ENCODE measurements around the gene INPP5E.
A peak's percentile ranks its signal among the peaks of the same experiment; 100 is the strongest.
"Not testable (repeated sequence)": the region's sequence is repeated elsewhere in the genome, so short reads cannot be mapped to it uniquely, and the experiment has no call there.

The INPP5E gene

DNA sequence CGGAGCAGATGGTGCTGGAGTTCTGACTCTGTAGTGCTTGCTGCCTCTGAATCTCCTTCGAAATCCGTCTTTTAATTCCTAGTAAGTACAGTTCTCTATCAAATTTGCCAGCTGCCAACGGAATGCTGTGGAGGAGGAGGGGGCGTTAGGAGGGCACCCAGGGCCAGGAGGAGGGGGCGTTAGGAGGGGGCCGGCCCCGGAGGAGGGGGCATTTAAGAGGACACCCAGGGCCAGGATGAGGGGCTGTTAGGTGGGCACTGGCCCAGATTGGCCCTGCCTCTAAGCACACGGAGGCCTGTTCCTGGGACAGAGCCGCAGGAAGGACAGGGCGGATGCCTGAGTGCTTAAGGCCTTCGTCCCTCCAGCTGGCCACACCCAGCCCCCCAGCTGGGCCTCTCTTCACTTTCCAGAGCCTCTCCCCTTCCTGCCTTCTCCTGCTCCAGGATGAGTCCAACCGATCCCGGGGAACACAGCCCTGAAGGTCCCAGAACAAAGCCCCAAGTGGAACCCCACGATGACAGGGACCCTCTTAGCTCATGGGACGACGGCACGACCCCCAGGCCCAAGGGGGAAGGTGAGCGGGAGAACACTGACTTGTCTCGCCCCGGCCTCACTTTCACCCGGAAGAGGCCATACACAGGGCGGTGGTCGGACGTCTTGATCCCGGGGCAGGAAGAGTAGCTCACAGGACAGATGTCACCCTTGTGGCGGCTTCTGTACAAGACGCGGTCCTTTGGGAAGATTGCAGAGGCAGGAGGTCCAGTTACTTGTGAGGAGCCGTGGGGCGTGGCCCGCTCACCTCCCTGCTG, 9.8 kb downstream of the INPP5E start:
- DNase-seq = no peak

DNA sequence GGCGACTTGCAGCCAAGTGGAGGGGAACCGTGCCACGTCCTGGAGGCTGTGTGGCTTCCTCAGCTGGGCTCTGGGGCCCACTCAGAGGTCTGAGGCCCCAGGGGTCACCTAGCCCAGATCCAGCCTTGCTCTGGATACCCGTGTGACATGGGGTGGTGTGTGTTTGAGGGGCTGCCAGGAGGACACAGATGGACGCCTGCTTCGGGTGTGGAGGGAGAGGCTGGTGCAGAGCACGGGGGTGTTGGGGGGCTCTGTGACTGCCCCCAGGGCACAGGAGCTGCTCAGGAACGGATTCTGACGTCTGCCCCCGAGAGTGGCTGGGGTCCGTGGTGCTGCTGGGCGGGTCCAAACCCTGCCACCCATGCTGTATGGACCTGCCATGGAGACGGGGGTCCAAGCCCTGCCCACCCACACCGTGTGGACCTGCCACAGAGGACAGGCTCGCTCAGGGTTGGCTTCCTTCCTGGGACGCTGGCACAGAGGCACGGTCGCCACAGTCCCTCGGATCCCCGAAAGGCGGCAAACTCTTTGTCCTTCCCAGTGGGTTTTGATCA, 10.5 kb downstream of the INPP5E start:
- no peak for DNase-seq

DNA sequence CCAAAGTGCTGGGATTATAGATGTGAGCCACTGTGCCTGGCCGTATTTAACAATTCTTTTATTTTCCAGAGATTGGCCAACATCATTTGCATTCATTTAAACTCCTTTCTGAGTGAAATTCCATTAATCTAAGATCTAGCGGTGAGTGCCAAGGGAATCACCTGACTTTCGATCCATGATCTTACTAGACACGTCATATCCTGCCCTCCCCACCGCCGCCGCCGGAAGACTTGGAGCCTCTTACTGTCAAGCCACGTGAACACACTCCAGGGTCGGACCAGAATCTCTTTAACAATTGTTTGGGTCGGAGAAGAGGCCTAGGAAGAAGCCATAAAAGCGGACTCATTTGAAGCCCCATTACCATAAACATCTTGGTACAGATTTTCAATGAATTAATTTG, 12.9 kb downstream of the INPP5E start:
- DNase-seq = no peak

DNA sequence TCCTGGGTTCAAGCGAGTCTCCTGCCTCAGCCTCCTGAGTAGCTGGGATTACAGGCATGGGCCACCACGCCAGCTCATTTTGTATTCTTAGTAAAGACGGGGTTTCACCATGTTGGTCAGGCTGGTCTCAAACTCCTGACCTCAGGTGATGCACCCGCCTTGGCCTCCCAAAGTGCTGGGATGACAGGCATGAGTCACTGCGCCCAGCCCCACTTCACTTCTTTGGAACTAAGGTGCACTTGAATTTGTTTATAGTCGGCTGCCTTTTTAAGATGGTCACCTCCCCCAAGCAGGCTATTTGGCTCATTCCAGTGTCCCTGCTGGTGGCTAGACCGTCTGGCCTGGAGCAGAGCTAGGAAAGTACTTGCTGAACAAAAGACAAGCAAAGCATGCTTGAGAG, 14.3 kb downstream of the INPP5E start:
- DNase-seq = not testable (repeated sequence)

DNA sequence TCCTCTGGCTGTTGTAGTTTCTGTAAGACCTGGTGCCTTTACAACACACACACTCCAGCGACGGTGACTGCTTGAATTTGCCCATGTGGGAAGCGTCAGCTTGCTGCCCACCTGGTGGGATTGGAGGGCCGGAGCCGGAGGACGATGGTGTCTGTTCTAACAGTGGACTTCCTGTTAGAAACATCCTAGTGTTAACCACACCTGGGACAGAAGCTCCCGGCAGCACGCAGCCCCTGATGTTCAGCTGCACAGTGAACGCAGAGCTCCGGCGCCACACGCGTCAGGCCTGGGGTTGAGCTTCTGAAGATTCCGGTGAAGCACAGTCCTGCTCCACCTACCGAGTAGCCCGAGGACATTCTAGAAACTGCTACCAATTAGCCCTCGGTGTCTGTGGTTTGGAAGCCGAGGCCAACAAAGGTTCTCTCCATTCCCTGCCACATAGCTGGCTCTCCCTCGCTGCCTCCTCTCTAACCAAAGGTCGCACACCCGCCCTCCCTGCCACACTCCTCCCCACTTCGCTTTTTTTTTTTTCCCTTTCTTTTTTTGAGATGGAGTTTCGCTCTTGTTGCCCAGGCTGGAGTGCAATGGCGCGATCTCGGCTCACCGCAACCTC, 14.8 kb downstream of the INPP5E start:
- DNase-seq = no peak

DNA sequence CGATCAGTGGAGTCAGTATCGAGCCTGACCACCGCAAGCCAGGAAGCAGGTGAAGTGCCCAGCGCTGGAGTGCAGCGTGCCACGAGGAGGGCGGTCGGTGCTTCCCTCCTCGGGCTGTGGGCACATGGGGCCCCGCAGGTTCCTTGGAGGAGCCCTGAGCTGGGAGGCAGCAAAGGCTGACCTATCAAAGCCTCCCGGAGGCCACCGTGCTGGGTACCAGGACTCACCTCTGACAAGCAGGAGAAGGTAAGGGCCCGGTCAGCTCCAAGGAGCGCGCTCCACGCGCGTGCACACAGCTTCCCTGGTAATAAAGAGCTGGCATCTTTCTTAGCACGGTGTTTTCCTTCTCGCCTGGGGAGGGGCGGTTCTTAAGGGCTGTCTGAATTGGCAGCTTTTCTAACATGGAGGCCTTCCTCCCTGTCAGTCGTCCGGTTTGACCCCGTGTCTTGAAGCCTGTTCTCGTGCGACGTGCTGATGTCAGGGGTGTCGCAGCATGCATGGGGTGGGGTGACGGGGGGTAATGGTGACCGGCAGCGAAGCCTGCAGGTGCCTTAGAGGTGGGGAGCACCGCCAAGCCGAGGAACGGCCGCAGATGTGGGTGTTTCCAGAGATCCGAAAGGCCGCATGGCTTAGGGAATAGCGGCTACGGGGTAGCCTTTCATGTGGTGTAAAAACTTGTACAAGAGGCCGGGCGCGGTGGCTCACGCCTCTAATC, 16.1 kb downstream of the INPP5E start:
- DNase-seq = no peak

DNA sequence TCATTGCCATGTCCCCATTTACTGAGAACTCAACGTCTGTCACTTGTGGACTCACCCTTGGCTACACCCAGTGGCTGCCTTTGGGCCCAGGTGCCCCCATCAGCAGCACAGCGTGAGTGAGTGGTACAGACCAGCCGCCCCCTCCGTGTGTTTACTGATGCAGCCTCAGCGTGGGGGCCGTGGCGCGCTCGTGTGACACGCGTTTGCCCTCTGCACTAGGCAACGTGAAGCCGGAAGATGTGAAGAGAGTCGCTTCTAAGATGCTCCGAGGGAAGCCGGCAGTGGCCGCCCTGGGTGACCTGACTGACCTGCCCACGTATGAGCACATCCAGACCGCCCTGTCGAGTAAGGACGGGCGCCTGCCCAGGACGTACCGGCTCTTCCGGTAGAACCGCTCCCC, 16.8 kb downstream of the INPP5E start:
- no peak for DNase-seq

DNA sequence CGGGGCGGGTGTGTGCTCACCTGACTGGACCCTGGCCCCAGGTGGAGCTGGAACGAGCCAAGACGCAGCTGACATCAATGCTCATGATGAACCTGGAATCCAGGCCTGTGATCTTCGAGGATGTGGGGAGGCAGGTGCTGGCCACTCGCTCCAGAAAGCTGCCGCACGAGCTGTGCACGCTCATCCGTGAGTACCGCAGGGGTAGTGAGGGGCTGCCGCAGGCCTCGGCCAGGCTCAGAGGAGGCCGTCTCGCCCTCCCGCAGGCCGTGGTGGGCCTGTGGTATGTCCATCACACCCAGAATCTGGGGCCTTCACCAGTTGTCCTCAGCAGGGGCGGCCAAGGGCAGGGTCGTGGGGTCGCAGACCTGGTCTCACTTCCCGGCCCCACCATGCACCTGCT, 17.9 kb downstream of the INPP5E start:
- no peak for DNase-seq

DNA sequence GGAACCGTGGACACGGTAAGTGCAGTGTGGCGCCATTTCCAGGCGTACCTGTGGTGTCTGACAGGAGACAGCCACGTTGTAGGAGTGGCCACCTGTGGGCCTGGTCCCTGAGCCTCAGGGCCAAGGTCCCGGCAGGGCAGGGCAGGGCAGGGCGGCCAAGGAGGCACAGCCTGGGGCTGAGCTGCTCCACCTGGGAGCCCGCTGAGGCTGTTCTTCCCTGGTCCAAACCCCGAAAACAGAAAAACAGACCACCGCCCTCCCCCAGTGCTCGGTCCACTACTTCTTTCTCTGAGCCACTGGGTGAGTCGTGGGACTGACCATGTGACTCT, 20.6 kb downstream of the INPP5E start:
- no peak for DNase-seq

DNA sequence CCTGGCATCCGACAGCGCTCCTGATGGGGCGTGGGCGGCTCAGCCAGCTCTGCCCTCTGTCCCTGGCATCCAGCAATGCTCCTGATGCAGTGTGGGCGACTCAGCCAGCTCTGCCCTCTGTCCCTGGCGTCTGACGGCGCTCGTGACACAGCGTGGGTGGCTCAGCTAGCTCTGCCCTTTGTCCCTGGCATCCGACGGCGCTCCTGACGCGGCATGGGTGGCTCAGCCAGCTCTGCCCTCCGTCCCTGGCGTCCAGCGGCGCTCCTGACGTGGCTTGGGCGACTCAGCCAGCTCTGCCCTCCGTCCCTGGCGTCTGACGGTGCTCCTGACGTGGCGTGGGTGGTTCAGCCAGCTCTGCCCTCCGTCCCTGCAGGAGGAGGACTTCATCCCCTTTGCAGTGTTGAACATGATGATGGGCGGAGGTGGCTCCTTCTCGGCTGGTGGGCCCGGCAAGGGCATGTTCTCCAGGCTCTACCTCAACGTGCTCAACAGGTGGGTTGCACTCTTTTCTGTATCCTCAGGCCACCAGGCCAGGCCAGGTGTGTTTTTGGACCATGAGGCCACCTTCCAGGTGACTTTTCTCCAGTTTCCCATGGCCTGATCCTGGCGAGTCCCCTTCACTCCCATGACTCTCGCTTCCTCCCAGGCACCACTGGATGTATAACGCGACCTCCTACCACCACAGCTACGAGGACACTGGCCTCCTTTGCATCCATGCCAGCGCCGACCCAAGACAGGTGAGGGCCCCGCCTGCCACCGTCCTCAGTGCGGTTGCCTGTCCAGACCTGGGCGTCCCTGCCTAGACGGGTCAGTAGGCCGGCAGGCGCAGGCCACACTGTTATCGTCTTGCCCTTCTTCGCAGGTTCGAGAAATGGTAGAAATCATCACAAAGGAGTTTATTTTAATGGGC, 21.2 kb downstream of the INPP5E start:
- no peak for DNase-seq

DNA sequence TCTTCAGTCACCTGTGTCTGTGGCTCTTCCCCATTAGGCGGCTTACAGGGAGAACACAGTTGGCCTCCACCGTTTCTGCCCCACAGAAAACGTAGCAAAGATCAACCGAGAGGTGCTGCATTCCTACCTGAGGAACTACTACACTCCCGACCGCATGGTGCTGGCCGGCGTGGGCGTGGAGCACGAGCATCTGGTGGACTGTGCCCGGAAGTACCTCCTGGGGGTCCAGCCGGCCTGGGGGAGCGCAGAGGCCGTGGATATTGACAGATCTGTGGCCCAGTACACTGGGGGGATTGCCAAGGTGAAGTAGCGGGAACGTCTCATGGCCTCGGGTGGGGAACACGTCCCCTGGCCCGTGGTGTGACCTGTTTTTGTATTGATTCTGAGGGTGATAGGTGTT, 22.7 kb downstream of the INPP5E start:
- DNase-seq = no peak

DNA sequence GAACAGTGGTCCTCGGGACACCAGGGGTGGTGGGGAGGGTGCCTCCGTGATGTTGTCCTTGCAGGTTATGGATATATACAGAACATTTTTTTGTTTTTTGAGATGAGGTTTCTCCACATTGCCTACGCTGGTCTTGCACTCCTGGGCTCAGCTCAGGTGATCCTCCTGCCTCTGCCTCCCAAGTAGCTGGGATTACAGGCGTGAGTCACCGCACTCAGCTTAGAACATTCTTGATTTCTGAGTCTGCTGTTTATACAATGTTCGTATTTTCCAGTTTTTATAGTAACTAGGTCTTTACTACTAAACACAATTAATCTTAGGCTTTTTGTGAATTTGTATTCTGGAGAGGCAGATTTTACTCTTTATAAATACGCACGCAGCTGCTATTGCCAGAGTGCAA, 23.2 kb downstream of the INPP5E start:
- DNase-seq = no peak

DNA sequence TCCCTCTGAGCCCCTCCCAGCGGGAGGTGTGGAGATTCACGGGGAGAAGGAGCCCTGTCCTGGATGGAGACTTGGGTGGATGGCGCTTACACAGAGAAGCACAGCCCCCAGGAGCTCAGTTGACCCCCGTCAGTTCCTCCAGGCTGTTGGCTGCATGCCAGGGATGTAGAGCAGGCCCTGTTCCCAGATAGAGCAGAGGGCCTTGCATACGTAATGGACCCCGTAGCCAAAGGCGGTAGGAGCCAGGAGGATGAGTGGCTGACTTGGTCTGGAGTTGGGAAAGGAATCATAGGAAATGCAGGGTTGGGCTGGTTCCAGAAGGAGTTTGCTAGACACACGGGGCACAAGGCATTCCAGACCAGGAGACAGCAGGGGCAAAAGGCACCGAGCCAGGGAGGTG, 26.7 kb downstream of the INPP5E start:
- peak in 17 of 51 donors; percentile 4 to 44 (median 22) for DNase-seq

DNA sequence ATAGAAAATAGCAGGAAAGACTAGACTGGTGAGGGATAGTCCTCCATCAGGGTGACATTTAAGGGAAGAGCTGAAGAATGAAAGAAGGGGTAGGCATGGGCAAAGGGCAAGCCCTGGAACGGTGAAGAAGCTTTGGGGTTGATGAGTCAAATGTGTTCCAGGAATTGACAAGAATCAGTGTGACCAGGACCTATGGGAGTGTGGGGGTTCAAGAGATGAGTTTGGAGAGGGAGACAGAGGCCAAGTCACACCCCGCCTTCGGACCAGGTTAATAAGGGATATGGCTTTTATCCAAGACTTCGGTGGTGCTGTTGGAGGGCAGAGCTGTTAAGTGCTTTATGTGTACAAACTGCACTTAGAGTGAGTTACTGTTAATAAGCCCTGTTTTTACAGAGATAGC, 28.3 kb downstream of the INPP5E start:
- no peak for DNase-seq

DNA sequence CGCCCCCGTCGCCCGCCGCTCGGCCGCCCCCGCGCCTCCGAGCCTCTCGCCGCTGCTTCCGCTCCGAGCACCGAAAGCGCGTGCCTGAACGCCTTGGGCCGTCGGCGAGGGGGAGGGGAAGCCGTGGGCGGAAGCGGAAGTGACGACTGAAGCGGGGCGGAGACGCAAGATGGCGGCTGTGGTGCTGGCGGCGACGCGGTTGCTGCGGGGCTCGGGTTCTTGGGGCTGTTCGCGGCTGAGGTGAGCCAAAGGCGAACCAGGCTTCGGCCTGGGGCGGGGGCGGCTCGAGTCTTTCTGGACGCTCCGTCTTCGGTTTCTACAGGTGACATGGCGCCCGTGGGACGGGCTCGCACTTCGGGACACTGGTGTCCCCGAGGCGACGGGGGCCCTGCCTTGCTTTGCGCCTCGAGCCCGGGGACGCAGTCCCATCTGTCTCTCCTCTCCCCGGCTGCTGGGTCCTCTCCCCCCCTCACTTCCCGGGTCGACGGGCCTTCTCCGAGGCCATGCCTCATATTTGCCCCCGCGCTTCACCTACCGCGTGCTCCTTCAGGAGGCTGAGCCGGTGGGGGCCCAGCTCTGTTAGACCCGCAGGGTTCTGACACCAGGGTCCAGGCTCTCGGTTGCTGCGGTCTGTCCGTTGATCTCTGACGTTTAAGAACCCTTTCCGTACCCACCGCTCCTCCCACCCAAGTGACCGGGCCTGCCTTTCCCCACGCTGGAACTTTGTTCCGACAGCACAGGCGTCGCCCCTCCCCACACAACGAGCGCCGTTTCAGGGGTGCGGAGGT, 29.0 kb downstream of the INPP5E start, which contains the start of the genes ENTR1 and PMPCA:
TSS of gene ENTR1 (minus strand) at position 115 of the 788 bp plus-strand sequence. CDS start 217 bp downstream, outside the sequence.
TSS of gene PMPCA (plus strand) at position 159 of the 788 bp plus-strand sequence. CDS start at position 170, 11 bp downstream.
- peak; percentile 43 to 93 (median 81) for DNase-seq

DNA sequence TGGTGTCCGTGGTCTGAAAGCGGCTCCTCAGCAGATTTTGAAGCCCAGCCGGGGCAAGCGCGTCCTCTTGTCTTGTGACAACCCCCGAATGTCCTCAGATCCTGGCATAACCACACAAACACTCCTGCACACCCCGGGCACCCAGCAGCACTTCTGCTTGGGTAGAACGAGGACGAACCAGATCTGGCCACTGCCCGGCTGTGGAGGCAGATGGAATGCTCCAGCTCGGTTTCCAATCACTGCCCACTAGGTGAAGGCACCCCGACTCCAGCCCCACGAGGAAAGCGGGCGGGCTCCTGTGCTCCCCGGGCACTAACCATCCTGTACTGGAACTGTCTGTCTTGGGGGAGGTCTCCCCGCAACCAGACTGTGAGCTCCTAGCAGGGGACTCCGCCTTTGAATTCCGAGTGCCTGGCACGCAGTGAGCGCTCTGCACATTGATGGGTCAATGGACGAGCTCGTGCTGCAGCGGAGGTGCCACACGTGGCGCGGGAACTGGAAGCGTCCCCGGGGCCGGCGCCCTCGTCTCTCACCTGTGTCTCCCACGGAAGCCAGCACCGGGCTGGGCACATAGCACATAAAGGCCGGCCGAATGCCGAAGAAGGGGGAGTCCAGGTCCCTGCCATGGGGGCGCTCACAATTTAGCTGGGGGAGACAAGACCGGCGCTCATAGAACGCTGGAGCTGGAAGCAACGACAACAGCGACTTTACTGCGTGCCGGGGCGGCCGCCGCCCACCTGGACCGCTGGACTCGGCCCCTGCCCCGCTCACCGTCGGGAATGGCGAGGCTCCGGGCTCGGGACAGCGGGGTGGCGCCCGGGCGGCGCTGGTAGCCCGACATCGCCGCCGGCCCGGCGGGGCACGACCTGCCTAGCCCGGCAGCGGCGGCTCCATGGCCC, 29.8 kb downstream of the INPP5E start:
- peak in 22 of 51 donors; percentile 6 to 68 (median 27) for DNase-seq

DNA sequence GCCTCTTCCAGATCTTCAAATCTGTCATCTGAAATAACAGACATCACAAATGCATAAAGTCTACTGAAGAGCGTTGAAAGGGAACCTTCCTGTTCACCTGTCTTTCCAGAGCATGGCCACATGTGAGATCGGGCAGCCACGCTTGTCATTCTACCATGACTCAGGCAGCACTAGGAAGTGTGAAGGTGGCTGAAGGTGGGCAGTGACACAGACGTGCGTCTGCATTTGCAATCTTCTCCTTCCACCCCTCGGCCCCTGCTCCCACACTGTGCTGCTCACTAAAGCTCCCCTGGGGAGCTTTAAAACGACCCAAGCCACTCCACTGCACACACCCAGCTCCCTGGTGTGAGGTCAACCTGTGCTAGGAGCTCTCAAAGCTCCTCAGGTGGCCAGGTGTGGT, 31.7 kb downstream of the INPP5E start:
- DNase-seq = no peak

DNA sequence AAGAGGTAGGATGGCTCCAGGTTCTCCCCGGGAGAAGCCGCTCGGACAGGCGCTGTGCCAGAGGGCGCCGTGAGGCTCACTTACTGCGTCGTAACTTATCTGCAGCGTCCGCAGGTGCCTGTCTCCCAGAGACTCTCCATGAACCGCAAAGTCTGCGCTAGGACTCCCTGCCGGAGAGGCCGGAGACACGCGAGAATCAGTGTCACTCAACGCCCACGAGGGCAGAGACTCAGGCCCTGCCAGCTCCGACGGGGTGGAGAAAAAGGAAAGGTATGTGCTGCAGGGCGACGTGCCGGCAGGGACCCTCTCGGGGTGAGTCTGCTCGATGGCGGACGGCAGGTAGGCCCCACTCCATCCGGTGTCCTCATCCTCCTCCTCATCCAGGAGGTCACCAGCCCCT, 32.6 kb downstream of the INPP5E start:
- not testable (repeated sequence) for DNase-seq

DNA sequence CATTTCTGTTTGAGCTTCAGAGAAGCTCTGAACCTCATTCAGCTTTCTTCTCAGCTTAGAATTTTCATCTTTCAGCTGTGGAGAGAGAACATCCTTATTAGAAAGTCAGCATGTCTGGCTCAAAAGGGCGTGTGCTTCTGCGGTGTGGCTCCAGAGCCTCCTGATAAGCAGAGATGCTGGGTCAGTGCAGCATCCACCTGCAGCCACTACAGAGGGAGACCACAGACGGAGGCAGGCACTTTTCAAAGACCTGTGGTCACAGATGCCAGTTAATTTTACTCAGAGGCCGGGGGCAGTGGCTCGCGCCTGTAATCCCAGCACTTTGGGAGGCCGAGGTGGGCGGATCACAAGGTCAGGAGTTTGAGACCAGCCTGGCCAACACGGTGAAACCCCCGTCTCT, 33.7 kb downstream of the INPP5E start:
- DNase-seq = not testable (repeated sequence)
